Liver (tissue), 9 donors: ENCODE measurements around the gene THSD4. TPM values are rescaled to one million over a fixed set of nuclear protein-coding genes. Genes with fewer than 3 reads are reported as not detected.

Experiments used
- DNase-seq: peaks from one replicate; pipeline ENCODE4 v3.0.0-alpha.2; 2017; ENCODE audit warnings: low spot score
- H3K27ac ChIP-seq, 2 donors: one replicate each; pipeline ENCODE4 v1.7.0; 2013; ENCODE audit warnings: inconsistent platforms in 2 of 2, low read length in 2 of 2, control low read depth in 1 of 2, low read depth in 1 of 2, mild to moderate bottlenecking in 1 of 2
- H3K27me3 ChIP-seq, 4 donors: one replicate each; pipeline versions ENCODE4 v1.6.1 to v1.7.0; 2013; ENCODE audit warnings: low read length in 3 of 4, inconsistent platforms in 1 of 4, mild to moderate bottlenecking in 1 of 4, moderate library complexity in 1 of 4; ENCODE audit not compliant: control insufficient read depth in 4 of 4, insufficient read depth in 4 of 4
- H3K36me3 ChIP-seq, 4 donors: one replicate each; pipeline versions ENCODE4 v1.6.1 to v1.7.0; 2013; ENCODE audit warnings: low read length in 3 of 4, mild to moderate bottlenecking in 3 of 4, low read depth in 1 of 4, moderate library complexity in 1 of 4; ENCODE audit not compliant: control insufficient read depth in 4 of 4, insufficient read depth in 3 of 4
- H3K4me1 ChIP-seq, 4 donors: one replicate each; pipeline versions ENCODE4 v1.6.1 to v1.7.0; 2013; ENCODE audit warnings: low read length in 3 of 4, mild to moderate bottlenecking in 3 of 4, moderate library complexity in 1 of 4; ENCODE audit not compliant: control insufficient read depth in 4 of 4, insufficient read depth in 4 of 4
- H3K4me3 ChIP-seq, 3 donors: one replicate each; pipeline versions ENCODE4 v1.6.1 to v1.7.0; 2013; ENCODE audit warnings: low read length in 3 of 3, control low read depth in 1 of 3, low read depth in 1 of 3, mild to moderate bottlenecking in 1 of 3
- H3K9ac ChIP-seq, 2 donors: one replicate each; pipeline ENCODE4 v1.7.0; 2013; ENCODE audit warnings: low read length in 2 of 2, mild to moderate bottlenecking in 2 of 2, moderate library complexity in 2 of 2, control low read depth in 1 of 2, low read depth in 1 of 2
- H3K9me3 ChIP-seq, 4 donors: one replicate each; pipeline versions ENCODE4 v1.6.1 to v1.7.0; 2013; ENCODE audit warnings: low read length in 3 of 4; ENCODE audit not compliant: control insufficient read depth in 4 of 4
- EGR1 ChIP-seq, 2 donors: IDR thresholded peaks; 2 replicates each; pipeline ENCODE4 v1.6.1; 2016 to 2018; ENCODE audit warnings: antibody characterized with exemption in 2 of 2, low read depth in 2 of 2
- FOXA1 ChIP-seq: IDR thresholded peaks from 2 replicates; pipeline ENCODE4 v1.6.1; 2016; ENCODE audit warnings: antibody characterized with exemption
- FOXA2 ChIP-seq: IDR thresholded peaks from 2 replicates; pipeline ENCODE4 v1.6.1; 2016; ENCODE audit warnings: antibody characterized with exemption
- GABPA ChIP-seq, 2 donors: IDR thresholded peaks in 1 of 2; conservative IDR thresholded peaks in 1 of 2; 2 replicates each; pipeline ENCODE4 v1.6.1; 2016; ENCODE audit warnings: antibody characterized with exemption in 2 of 2, mild to moderate bottlenecking in 1 of 2, moderate library complexity in 1 of 2
- HNF4A ChIP-seq, 2 donors: conservative IDR thresholded peaks; 2 replicates each; pipeline ENCODE4 v1.6.1; 2016; ENCODE audit warnings: antibody characterized with exemption in 2 of 2, mild to moderate bottlenecking in 2 of 2
- HNF4G ChIP-seq: IDR thresholded peaks from 2 replicates; pipeline ENCODE4 v1.6.1; 2016; ENCODE audit warnings: antibody characterized with exemption
- JUND ChIP-seq, 2 donors: IDR thresholded peaks; 2 replicates each; pipeline ENCODE4 v1.6.1; 2016; ENCODE audit warnings: antibody characterized with exemption in 2 of 2
- NR2F2 ChIP-seq: IDR thresholded peaks from 2 replicates; pipeline ENCODE4 v1.6.1; 2016; ENCODE audit warnings: antibody characterized with exemption
- RAD21 ChIP-seq, 2 donors: IDR thresholded peaks; 2 replicates each; pipeline ENCODE4 v1.6.1; 2016; ENCODE audit warnings: antibody characterized with exemption in 2 of 2, mild to moderate bottlenecking in 2 of 2
- RXRA ChIP-seq, 2 donors: IDR thresholded peaks; 2 replicates each; pipeline ENCODE4 v1.6.1; 2017 to 2018; ENCODE audit warnings: antibody characterized with exemption in 2 of 2, mild to moderate bottlenecking in 1 of 2
- SP1 ChIP-seq: IDR thresholded peaks from 2 replicates; pipeline ENCODE4 v1.6.1; 2018; ENCODE audit warnings: antibody characterized with exemption, mild to moderate bottlenecking
- TAF1 ChIP-seq: conservative IDR thresholded peaks from 2 replicates; pipeline ENCODE4 v1.6.1; 2016; ENCODE audit warnings: antibody characterized with exemption, mild to moderate bottlenecking
- YY1 ChIP-seq: IDR thresholded peaks from 2 replicates; pipeline ENCODE4 v1.6.1; 2016; ENCODE audit warnings: antibody characterized with exemption, mild to moderate bottlenecking
- WGBS: extraction: QIAGEN DNeasy Blood & Tissue Kit; methylation state at CpG from one replicate; pipeline ENCODE4 v1.1.7; 2013; 5-methylcytosine and 5-hydroxymethylcytosine counted together
- polyA plus RNA-seq, 2 donors: library from polyadenylated mRNA; stranded (reverse) in 1 of 2; unstranded in 1 of 2; fragments of 200-250 nt in 1 of 2; fragments of >200 nt in 1 of 2; fragmentation: Nextera tagmentation in 1 of 2; extraction: Ambion mirVana in 1 of 2; gene quantifications; one replicate each; pipeline versions ENCODE4 v1.2.1 to v1.2.3, GENCODE V29; 2013 to 2015
- total RNA-seq, 2 donors: library from RNA; depleted of rRNA; stranded (reverse); fragments of >200 nt; gene quantifications; one replicate each; pipeline ENCODE4 v1.2.3, GENCODE V29; 2014
- TF ChIP-seq, protein P1 (sequence below): fragments of 150-350 bp; IDR thresholded peaks from 2 replicates; pipeline ENCODE4 v1.5.1; 2017; ENCODE audit warnings: improper control_type of control experiment, low read depth, low read length; ENCODE audit not compliant: missing input control
- TF ChIP-seq, protein P2 (sequence below): IDR thresholded peaks from 2 replicates; pipeline ENCODE4 v1.6.1; 2016; ENCODE audit warnings: antibody characterized with exemption
- TF ChIP-seq, protein P3 (sequence below): IDR thresholded peaks from 2 replicates; pipeline ENCODE4 v1.6.1; 2016; ENCODE audit warnings: antibody characterized with exemption
- TF ChIP-seq, protein P4 (sequence below): IDR thresholded peaks from 2 replicates; pipeline ENCODE4 v1.6.1; 2016; ENCODE audit warnings: antibody characterized with exemption
- donor health status: healthy.
- donor health status: healthy.
- donor health status: healthy.
- donor health status: healthy.
- donor health status: healthy.

Gene THSD4
- total and polyA plus RNA-seq, 4 donors, result 0.23 to 11.5 (median 1.9) TPM

DNA sequence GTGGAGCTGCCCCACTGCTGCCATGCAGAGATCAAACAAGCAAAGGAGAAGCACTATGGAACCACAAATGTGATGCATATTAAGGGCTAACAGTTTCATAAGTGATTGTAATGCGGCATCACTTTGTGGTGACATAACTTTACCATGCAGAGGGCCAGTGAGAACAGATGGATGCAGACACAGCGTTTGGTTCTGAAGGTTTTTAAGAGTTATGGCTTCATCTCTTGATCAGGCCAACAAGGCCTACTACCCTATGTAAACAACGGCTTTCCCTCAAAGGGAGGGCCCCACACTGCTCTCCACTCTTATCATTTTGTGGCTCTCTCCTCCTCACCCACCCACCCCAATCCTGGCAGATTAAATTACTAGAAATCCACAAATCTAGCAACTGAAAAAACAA lies 708.5 kb downstream of the THSD4 start:
- H3K4me1 ChIP-seq, result no peaks in the 10 kb centered on the region

DNA sequence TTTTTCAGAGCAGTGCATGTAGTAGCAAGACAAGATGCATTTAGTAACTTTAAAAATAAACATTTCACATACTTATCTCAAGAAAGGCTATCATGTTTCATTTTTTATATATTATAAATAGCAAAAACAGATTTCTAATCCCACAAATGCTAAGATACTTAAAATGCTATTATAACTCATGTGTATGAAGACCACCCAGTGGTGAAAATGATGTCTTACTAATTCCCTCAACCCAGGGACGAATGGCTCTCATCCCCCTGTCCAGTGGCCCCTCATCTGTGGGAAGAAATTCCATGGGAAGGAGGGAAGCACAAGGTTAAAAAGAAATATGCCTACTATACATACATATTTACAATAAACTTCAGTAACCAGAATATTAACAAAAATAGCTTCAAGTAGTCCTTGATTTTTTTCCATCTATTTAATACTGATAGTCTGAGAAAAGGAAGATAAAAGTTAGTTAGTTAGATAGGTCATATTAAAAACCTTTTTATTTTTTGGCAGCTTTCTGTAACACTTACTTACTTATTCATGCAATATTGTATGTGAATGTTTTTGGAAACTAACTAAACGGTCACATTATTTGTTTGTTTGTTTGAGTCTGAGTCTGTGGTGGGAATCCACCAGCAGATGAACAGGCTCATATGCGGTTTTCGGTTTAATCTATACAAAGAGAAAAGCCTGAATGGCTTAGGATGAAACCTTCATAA lies 709.9 kb downstream of the THSD4 start:
- Histone ChIP-seq H3K9ac (no peak overlapping the region), H3K27me3 (no peaks in the 10 kb centered on the region), H3K4me3 (no peak overlapping the region), H3K27ac (no peak overlapping the region), H3K9me3 (peaks cover 10 to 27% (median 23%) of the 10 kb centered on the region in 4 donors), H3K4me1 (no peaks in the 10 kb centered on the region), H3K36me3 (peaks cover 1 to 49% (median 46%) of the 10 kb centered on the region in 4 donors)
- no peak for TF ChIP-seq YY1
- TF ChIP-seq EGR1 (IDR thresholded peaks at IDR 0.05; ENCODE audit: low read depth in 2 of 2), result no peak
- TF ChIP-seq NR2F2, result no peak
- TF ChIP-seq RXRA (IDR thresholded peaks at IDR 0.05), result no peak
- TF ChIP-seq JUND (IDR thresholded peaks at IDR 0.05), result no peak
- TF ChIP-seq SP1, result no peak
- TF ChIP-seq HNF4G, result no peak
- TF ChIP-seq, protein P1, sequence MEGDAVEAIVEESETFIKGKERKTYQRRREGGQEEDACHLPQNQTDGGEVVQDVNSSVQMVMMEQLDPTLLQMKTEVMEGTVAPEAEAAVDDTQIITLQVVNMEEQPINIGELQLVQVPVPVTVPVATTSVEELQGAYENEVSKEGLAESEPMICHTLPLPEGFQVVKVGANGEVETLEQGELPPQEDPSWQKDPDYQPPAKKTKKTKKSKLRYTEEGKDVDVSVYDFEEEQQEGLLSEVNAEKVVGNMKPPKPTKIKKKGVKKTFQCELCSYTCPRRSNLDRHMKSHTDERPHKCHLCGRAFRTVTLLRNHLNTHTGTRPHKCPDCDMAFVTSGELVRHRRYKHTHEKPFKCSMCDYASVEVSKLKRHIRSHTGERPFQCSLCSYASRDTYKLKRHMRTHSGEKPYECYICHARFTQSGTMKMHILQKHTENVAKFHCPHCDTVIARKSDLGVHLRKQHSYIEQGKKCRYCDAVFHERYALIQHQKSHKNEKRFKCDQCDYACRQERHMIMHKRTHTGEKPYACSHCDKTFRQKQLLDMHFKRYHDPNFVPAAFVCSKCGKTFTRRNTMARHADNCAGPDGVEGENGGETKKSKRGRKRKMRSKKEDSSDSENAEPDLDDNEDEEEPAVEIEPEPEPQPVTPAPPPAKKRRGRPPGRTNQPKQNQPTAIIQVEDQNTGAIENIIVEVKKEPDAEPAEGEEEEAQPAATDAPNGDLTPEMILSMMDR, result no peak
- WGBS, result 95% methylated on average over 4 of the region's 4 CpGs
- no peak for DNase-seq

More for the DNA sequence above, 708.5 kb downstream of the THSD4 start:
- 85% methylated on average over 3 of the region's 3 CpGs for WGBS
- Histone ChIP-seq H3K9me3 (peaks cover 15 to 39% (median 30%) of the 10 kb centered on the region in 4 donors), H3K4me3 (no peak overlapping the region), H3K36me3 (peaks cover 1 to 46% (median 36%) of the 10 kb centered on the region in 4 donors), H3K27ac (no peak overlapping the region), H3K9ac (no peak overlapping the region), H3K27me3 (no peaks in the 10 kb centered on the region)
- no peak for TF ChIP-seq HNF4G
- no peak for TF ChIP-seq FOXA1
- no peak for TF ChIP-seq RXRA (IDR thresholded peaks at IDR 0.05)
- no peak for TF ChIP-seq RAD21 (IDR thresholded peaks at IDR 0.05)
- TF ChIP-seq, protein P1, result no peak
- TF ChIP-seq FOXA2, result no peak
- no peak for TF ChIP-seq JUND (IDR thresholded peaks at IDR 0.05)
- no peak for TF ChIP-seq GABPA (IDR thresholded peaks at IDR 0.05 in 1 of 2, conservative IDR thresholded peaks at IDR 0.05 in 1 of 2)
- no peak for TF ChIP-seq YY1
- TF ChIP-seq NR2F2, result no peak
- TF ChIP-seq SP1, result no peak
- no peak for DNase-seq

DNA sequence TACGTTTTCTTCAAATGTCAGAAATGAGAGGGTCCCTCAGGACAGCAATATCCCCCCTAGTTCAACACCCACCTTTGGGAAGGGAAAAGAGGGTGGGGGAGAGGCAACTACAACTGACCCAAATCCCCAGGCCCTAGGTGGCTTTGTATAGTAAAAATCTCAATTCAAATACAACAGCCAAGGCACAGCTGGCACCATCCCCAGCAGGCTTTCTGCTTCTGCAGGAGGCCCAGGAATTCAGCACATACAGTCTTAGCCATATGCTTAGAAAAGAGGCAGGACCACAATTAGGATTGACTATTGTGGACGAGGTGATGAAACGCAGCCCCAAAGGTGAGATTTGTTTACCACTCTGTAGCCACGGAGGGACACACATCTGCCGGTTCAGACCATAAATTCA lies 710.9 kb downstream of the THSD4 start:
- H3K4me1 ChIP-seq, result no peaks in the 10 kb centered on the region
- peaks cover 1 to 49% (median 46%) of the 10 kb centered on the region in 4 donors for H3K36me3 ChIP-seq
- H3K27me3 ChIP-seq, result no peaks in the 10 kb centered on the region
- no peak overlapping the region for H3K9ac ChIP-seq
- H3K4me3 ChIP-seq, result no peak overlapping the region
- DNase-seq, result no peak
- H3K9me3 ChIP-seq, result peaks cover 10 to 21% (median 19%) of the 10 kb centered on the region in 4 donors
- no peak overlapping the region for H3K27ac ChIP-seq
- WGBS, result 92% methylated on average over 5 of the region's 5 CpGs
- TF ChIP-seq HNF4A (conservative IDR thresholded peaks at IDR 0.05) (no peak), FOXA1 (no peak), TAF1 (no peak), YY1 (no peak), GABPA (IDR thresholded peaks at IDR 0.05 in 1 of 2, conservative IDR thresholded peaks at IDR 0.05 in 1 of 2) (no peak), SP1 (no peak), RAD21 (IDR thresholded peaks at IDR 0.05) (no peak), RXRA (IDR thresholded peaks at IDR 0.05) (no peak), HNF4G (no peak)
- TF ChIP-seq, protein P2, sequence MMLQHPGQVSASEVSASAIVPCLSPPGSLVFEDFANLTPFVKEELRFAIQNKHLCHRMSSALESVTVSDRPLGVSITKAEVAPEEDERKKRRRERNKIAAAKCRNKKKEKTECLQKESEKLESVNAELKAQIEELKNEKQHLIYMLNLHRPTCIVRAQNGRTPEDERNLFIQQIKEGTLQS, result no peak
- TF ChIP-seq, protein P3, sequence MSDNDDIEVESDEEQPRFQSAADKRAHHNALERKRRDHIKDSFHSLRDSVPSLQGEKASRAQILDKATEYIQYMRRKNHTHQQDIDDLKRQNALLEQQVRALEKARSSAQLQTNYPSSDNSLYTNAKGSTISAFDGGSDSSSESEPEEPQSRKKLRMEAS, result no peak
- TF ChIP-seq, protein P4, sequence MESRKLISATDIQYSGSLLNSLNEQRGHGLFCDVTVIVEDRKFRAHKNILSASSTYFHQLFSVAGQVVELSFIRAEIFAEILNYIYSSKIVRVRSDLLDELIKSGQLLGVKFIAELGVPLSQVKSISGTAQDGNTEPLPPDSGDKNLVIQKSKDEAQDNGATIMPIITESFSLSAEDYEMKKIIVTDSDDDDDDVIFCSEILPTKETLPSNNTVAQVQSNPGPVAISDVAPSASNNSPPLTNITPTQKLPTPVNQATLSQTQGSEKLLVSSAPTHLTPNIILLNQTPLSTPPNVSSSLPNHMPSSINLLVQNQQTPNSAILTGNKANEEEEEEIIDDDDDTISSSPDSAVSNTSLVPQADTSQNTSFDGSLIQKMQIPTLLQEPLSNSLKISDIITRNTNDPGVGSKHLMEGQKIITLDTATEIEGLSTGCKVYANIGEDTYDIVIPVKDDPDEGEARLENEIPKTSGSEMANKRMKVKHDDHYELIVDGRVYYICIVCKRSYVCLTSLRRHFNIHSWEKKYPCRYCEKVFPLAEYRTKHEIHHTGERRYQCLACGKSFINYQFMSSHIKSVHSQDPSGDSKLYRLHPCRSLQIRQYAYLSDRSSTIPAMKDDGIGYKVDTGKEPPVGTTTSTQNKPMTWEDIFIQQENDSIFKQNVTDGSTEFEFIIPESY, result no peak
